DOHH2 (cell line): Measurements from ENCODE around the gene TENT4A.
A peak's percentile ranks its signal among the peaks of the same experiment; 100 is the strongest.

Source experiments
- H3F3A ChIP-seq: fragments of 200-600 bp; sonication (generic), shearing (Covaris generic); 2 replicates; pipeline ENCODE4 v1.6.0; 2016; ENCODE audit warnings: antibody characterized with exemption, mild to moderate bottlenecking; ENCODE audit not compliant: control insufficient read depth, insufficient read depth
- H3K27ac ChIP-seq: fragments of 200-600 bp; sonication (generic); 2 replicates; pipeline ENCODE4 v1.5.1; 2014; ENCODE audit warnings: low read depth, mild to moderate bottlenecking, low read length, moderate library complexity
- H3K27me3 ChIP-seq: fragments of 200-600 bp; sonication (generic); 2 replicates; pipeline ENCODE4 v1.6.1; 2014; ENCODE audit warnings: mild to moderate bottlenecking, low read length, mixed read lengths; ENCODE audit not compliant: control insufficient read depth
- H3K36me3 ChIP-seq: fragments of 200-600 bp; sonication (generic); 2 replicates; pipeline ENCODE4 v1.6.1; 2014; ENCODE audit warnings: mild to moderate bottlenecking, low read length, moderate library complexity, mixed read lengths; ENCODE audit not compliant: control insufficient read depth
- H3K4me1 ChIP-seq: fragments of 200-600 bp; sonication (generic); 2 replicates; pipeline ENCODE4 v1.6.1; 2014; ENCODE audit warnings: mild to moderate bottlenecking, low read length, mixed read lengths; ENCODE audit not compliant: control insufficient read depth
- H3K4me2 ChIP-seq: fragments of 200-600 bp; sonication (generic); 2 replicates; pipeline ENCODE4 v1.6.0; 2014; ENCODE audit warnings: mild to moderate bottlenecking, low read length, moderate library complexity
- H3K4me3 ChIP-seq: fragments of 200-600 bp; sonication (generic); 2 replicates; pipeline ENCODE4 v1.5.1; 2014; ENCODE audit warnings: mild to moderate bottlenecking, low read length, mixed read lengths
- H3K79me2 ChIP-seq: fragments of 200-600 bp; sonication (generic); 2 replicates; pipeline ENCODE4 v1.6.1; 2014; ENCODE audit warnings: mild to moderate bottlenecking, low read length, mixed read lengths; ENCODE audit not compliant: control insufficient read depth
- H3K9me2 ChIP-seq: fragments of 200-600 bp; sonication (generic); replicated peaks from 2 replicates; pipeline ENCODE4 v1.6.1; 2014; ENCODE audit warnings: mild to moderate bottlenecking, low read length, mixed read lengths; ENCODE audit not compliant: control insufficient read depth
- H3K9me3 ChIP-seq: fragments of 200-600 bp; sonication (generic); 2 replicates; pipeline ENCODE4 v1.6.1; 2014; ENCODE audit warnings: antibody characterized with exemption, low read length, mixed read lengths; ENCODE audit not compliant: control insufficient read depth, insufficient read depth
- H4K20me1 ChIP-seq: fragments of 200-600 bp; sonication (generic); 2 replicates; pipeline ENCODE4 v1.6.0; 2014; ENCODE audit warnings: low read depth, mild to moderate bottlenecking, antibody characterized with exemption, low read length, moderate library complexity; ENCODE audit not compliant: control insufficient read depth, insufficient read depth
- CTCF ChIP-seq: fragments of 200-600 bp; sonication (generic); IDR thresholded peaks from one replicate; pipeline ENCODE4 v1.5.1; 2014; ENCODE audit warnings: antibody characterized with exemption, mild to moderate bottlenecking, low read depth, low read length; ENCODE audit not compliant: poor library complexity, severe bottlenecking
- EZH2phosphoT487 ChIP-seq: fragments of 200-600 bp; sonication (generic); IDR thresholded peaks from 2 replicates; pipeline ENCODE4 v1.6.1; 2017; ENCODE audit warnings: borderline replicate concordance, mild to moderate bottlenecking, antibody characterized with exemption, low read length, moderate library complexity, mixed read lengths

Gene TENT4A

GRCh38 chr5:6743161-6743560 is 29.9 kb downstream of the TENT4A start:
- Histone ChIP-seq H3K9me3 (no peaks in the 10 kb centered on the region), H3F3A (peaks cover 4% of the 10 kb centered on the region; the same call in 1 of the 2 replicates), H3K9me2 (no peaks in the 10 kb centered on the region), H3K4me3 (no peak overlapping the region), H3K27me3 (no peaks in the 10 kb centered on the region), H3K27ac (no peak overlapping the region), H3K4me2 (no peak overlapping the region), H3K36me3 (peaks cover 99% of the 10 kb centered on the region), H4K20me1 (peaks cover 4% of the 10 kb centered on the region; the same call in 1 of the 2 replicates), H3K4me1 (no peaks in the 10 kb centered on the region), H3K79me2 (peaks cover 82% of the 10 kb centered on the region)
- no peak for TF ChIP-seq CTCF
- no peak for TF ChIP-seq EZH2phosphoT487

- H3K27me3 ChIP-seq, result no peaks in the 10 kb centered on the region
- no peak overlapping the region for H3K4me2 ChIP-seq
- H3K9me3 ChIP-seq, result no peaks in the 10 kb centered on the region
- H3K4me1 ChIP-seq, result no peaks in the 10 kb centered on the region
- H3K4me3 ChIP-seq, result no peak overlapping the region
- no peak overlapping the region for H3K27ac ChIP-seq
- no peaks in the 10 kb centered on the region for H3K9me2 ChIP-seq
- TF ChIP-seq CTCF, result no peak
- TF ChIP-seq EZH2phosphoT487, result no peak
- H3K36me3 ChIP-seq, result peaks cover 99% of the 10 kb centered on the region
- peaks cover 9% of the 10 kb centered on the region; the same call in 1 of the 2 replicates for H4K20me1 ChIP-seq
- H3K79me2 ChIP-seq, result peaks cover 80% of the 10 kb centered on the region
- peaks cover 4% of the 10 kb centered on the region; the same call in 1 of the 2 replicates for H3F3A ChIP-seq
These were observed 31.8 kb downstream of the TENT4A start for GRCh38 chr5:6744841-6745705.

GRCh38 chr5:6745706-6746222 is 32.5 kb downstream of the TENT4A start:
- Histone ChIP-seq H3K4me3 (no peak overlapping the region), H3K27ac (no peak overlapping the region), H3K9me3 (no peaks in the 10 kb centered on the region), H3K27me3 (no peaks in the 10 kb centered on the region), H3K4me2 (no peak overlapping the region), H4K20me1 (peaks cover 5% of the 10 kb centered on the region; the same call in 1 of the 2 replicates), H3K79me2 (peaks cover 75% of the 10 kb centered on the region), H3K9me2 (no peaks in the 10 kb centered on the region), H3K36me3 (peaks cover 98% of the 10 kb centered on the region), H3F3A (peaks cover 4% of the 10 kb centered on the region; the same call in 1 of the 2 replicates), H3K4me1 (no peaks in the 10 kb centered on the region)
- peak; percentile 76 for TF ChIP-seq CTCF
- no peak for TF ChIP-seq EZH2phosphoT487
